ENCODE data around the gene ACTL8. TPM values are rescaled to one million over a fixed set of nuclear protein-coding genes. Genes with fewer than 3 reads are reported as not detected.

The ACTL8 gene
- total RNA-seq, 1 donor from 2014 or later, result not detected

GRCh38 chr1:17873007-17873675 is 118.0 kb downstream of the ACTL8 start:
- DNase-seq, result no peak
- no peak for TF ChIP-seq CTCF (IDR thresholded peaks at IDR 0.05; ENCODE audit: partially characterized antibody, unreplicated experiment)
- H3K4me1 Mint-ChIP-seq (ENCODE audit: low read depth, unreplicated experiment), result peaks cover 2% of the 10 kb centered on the region
- H3K9me3 Mint-ChIP-seq (ENCODE audit: unreplicated experiment), result peaks cover 2% of the 10 kb centered on the region
- no peak overlapping the region for H3K4me3 Mint-ChIP-seq (ENCODE audit: unreplicated experiment)
- peaks cover 11% of the 10 kb centered on the region for H3K36me3 Mint-ChIP-seq (ENCODE audit: unreplicated experiment)
- peaks cover 3% of the 10 kb centered on the region for H3K27me3 Mint-ChIP-seq (ENCODE audit: unreplicated experiment)
- no peak overlapping the region for H3K27ac Mint-ChIP-seq (ENCODE audit: unreplicated experiment)

GRCh38 chr1:17874231-17874630 is 119.1 kb downstream of the ACTL8 start:
- Mint-ChIP-seq H3K4me3 (ENCODE audit: unreplicated experiment) (no peak overlapping the region), H3K4me1 (ENCODE audit: low read depth, unreplicated experiment) (peaks cover 2% of the 10 kb centered on the region), H3K36me3 (ENCODE audit: unreplicated experiment) (peaks cover 5% of the 10 kb centered on the region), H3K9me3 (ENCODE audit: unreplicated experiment) (no peaks in the 10 kb centered on the region), H3K27me3 (ENCODE audit: unreplicated experiment) (peaks cover 3% of the 10 kb centered on the region), H3K27ac (ENCODE audit: unreplicated experiment) (no peak overlapping the region)
- no peak for TF ChIP-seq CTCF (IDR thresholded peaks at IDR 0.05; ENCODE audit: partially characterized antibody, unreplicated experiment)
- no peak for DNase-seq

GRCh38 chr1:17874710-17875109 is 119.6 kb downstream of the ACTL8 start:
- peaks cover 2% of the 10 kb centered on the region for H3K4me1 Mint-ChIP-seq (ENCODE audit: low read depth, unreplicated experiment)

GRCh38 chr1:17875171-17875881 is 120.2 kb downstream of the ACTL8 start:
- no peaks in the 10 kb centered on the region for H3K9me3 Mint-ChIP-seq (ENCODE audit: unreplicated experiment)
- peaks cover 5% of the 10 kb centered on the region for H3K36me3 Mint-ChIP-seq (ENCODE audit: unreplicated experiment)
- no peak for TF ChIP-seq CTCF (IDR thresholded peaks at IDR 0.05; ENCODE audit: partially characterized antibody, unreplicated experiment)
- H3K27me3 Mint-ChIP-seq (ENCODE audit: unreplicated experiment), result peaks cover 6% of the 10 kb centered on the region
- H3K4me1 Mint-ChIP-seq (ENCODE audit: low read depth, unreplicated experiment), result peaks cover 2% of the 10 kb centered on the region
- no peak overlapping the region for H3K27ac Mint-ChIP-seq (ENCODE audit: unreplicated experiment)
- no peak overlapping the region for H3K4me3 Mint-ChIP-seq (ENCODE audit: unreplicated experiment)
- DNase-seq, result no peak

More at GRCh38 chr1:17874710-17875109, 119.6 kb downstream of the ACTL8 start:
- DNase-seq, result no peak
- no peak for TF ChIP-seq CTCF (IDR thresholded peaks at IDR 0.05; ENCODE audit: partially characterized antibody, unreplicated experiment)
- H3K27me3 Mint-ChIP-seq (ENCODE audit: unreplicated experiment), result peaks cover 6% of the 10 kb centered on the region
- H3K4me3 Mint-ChIP-seq (ENCODE audit: unreplicated experiment), result no peak overlapping the region
- peaks cover 5% of the 10 kb centered on the region for H3K36me3 Mint-ChIP-seq (ENCODE audit: unreplicated experiment)
- no peak overlapping the region for H3K27ac Mint-ChIP-seq (ENCODE audit: unreplicated experiment)
- H3K9me3 Mint-ChIP-seq (ENCODE audit: unreplicated experiment), result no peaks in the 10 kb centered on the region

GRCh38 chr1:17875882-17876280 is 120.7 kb downstream of the ACTL8 start:
- H3K4me1 Mint-ChIP-seq (ENCODE audit: low read depth, unreplicated experiment), result peaks cover 2% of the 10 kb centered on the region
- no peaks in the 10 kb centered on the region for H3K36me3 Mint-ChIP-seq (ENCODE audit: unreplicated experiment)
- no peak overlapping the region for H3K27ac Mint-ChIP-seq (ENCODE audit: unreplicated experiment)
- no peaks in the 10 kb centered on the region for H3K9me3 Mint-ChIP-seq (ENCODE audit: unreplicated experiment)
- peaks cover 6% of the 10 kb centered on the region for H3K27me3 Mint-ChIP-seq (ENCODE audit: unreplicated experiment)
- DNase-seq, result no peak
- TF ChIP-seq CTCF (IDR thresholded peaks at IDR 0.05; ENCODE audit: partially characterized antibody, unreplicated experiment), result no peak
- H3K4me3 Mint-ChIP-seq (ENCODE audit: unreplicated experiment), result no peak overlapping the region
